Measurements from ENCODE around the gene PCSK1N.

PCSK1N gene

GRCh38 chrX:48787505-48788443 lies 47.6 kb downstream of the PCSK1N start:
- no peak for DNase-seq

- DNase-seq: no peak
Measured at GRCh38 chrX:48786825-48787504, 48.4 kb downstream of the PCSK1N start.

GRCh38 chrX:48786341-48786800 lies 49.0 kb downstream of the PCSK1N start, which contains the start of gene GATA1:
TSS of gene GATA1 (plus strand) at chrX:48786590. CDS start at chrX:48791110, 4,520 bp downstream.
- no peak for DNase-seq

GRCh38 chrX:48785540-48786214 lies 49.7 kb downstream of the PCSK1N start:
- no peak for DNase-seq

DNA sequence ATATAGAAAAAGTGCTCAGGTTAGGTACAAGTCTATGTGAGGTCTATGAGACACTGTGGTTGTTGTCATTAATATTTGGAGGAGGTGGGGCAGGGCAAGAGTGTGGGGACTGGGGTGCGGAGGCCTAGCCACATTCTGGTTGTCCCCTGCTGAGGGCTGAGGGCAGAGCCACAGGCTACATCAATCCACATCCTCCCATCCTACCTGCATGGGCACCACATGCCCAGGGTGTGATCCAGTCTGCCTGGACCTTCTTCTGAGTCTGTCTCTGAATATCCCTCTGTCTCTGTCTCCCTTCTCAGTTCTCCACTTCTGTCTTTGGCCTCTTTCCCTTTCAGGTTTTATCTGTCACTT lies 50.2 kb downstream of the PCSK1N start:
- no peak for DNase-seq

GRCh38 chrX:48784726-48785125 lies 50.7 kb downstream of the PCSK1N start:
- no peak for DNase-seq

- DNase-seq: no peak
Measured at GRCh38 chrX:48782795-48783194, 52.6 kb downstream of the PCSK1N start.

DNA sequence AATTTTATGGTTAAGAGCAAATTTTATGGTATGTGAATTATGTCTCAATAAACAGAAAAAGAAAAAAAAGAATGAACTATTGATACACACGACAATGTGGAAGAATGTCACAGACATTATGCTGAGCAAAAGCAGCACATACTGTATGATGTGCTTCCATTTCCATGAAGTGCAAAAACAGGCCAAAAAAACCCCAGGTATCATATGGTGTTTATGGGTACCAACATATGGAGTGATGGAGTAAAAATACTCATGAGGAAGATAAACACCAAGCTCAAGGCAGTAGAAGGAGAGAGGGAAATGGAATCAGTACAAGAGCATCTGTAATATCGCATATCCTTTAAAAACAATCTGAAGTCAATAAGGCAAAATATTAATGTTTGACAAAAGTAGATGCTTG lies 53.2 kb downstream of the PCSK1N start:
- no peak for DNase-seq

DNA sequence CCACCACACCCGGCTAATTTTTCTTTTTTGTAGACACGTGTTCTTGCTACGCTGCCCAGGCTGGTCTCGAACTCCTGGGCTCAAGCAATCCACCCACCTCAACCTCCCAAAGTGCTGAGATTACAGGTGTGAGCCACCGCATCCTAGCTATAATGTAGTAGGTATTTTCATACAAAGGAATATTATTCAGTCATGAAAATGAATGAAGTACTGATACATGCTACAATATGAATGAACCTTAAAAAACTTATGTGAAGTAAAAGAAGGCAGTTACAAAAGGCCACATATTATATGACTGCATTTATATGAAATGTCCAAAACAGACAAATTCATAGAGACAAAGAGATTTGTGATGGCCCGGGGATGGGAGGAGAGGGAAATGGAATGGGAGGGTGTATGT lies 53.7 kb downstream of the PCSK1N start:
- DNase-seq: no peak

Measured in NCI-H345 (cell line).